IMR-90 (cell line): ENCODE measurements around the gene TMED10. TPM values are rescaled to one million over a fixed set of nuclear protein-coding genes. Genes with fewer than 3 reads are reported as not detected.

Experiments used
- ATAC-seq: fragments of 200-7000 bp; cut with Tn5 transposase; 2 replicates; pipeline ENCODE4 v1.9.1; 2020; ENCODE audit warnings: low read depth, mild to moderate bottlenecking, moderate library complexity
- BruUV-seq: library from RNA; stranded (reverse); fragments of 400-500 nt; replicated peaks from 2 replicates; lab custom pipeline; 2021; lab: Mats Ljungman, UMichigan
- CTCF ChIA-PET: fragments of 300-600 bp; formaldehyde crosslinking; extraction: SDS; loops from one replicate; lab custom pipeline; 2021; ENCODE audit warnings: antibody characterized with exemption; lab: Yijun Ruan, JAX
- POLR2A ChIA-PET: fragments of 300-600 bp; sonication (Branson Sonifier 250); formaldehyde crosslinking; loops from one replicate; lab custom pipeline; 2022; ENCODE audit warnings: antibody characterized with exemption; ENCODE audit not compliant: unreplicated experiment; lab: Charles Lee
- DNase-seq: peaks from one replicate; pipeline ENCODE4 v3.0.0; 2013
- H2AFZ ChIP-seq: replicated peaks from 2 replicates; pipeline ENCODE3; 2013; ENCODE audit warnings: low read length, mild to moderate bottlenecking; ENCODE audit not compliant: poor library complexity
- H2AK5ac ChIP-seq: 2 replicates; pipeline ENCODE4 v1.6.1; 2013; ENCODE audit warnings: low read depth, low read length, inconsistent platforms
- H2AK9ac ChIP-seq: replicated peaks from 2 replicates; pipeline ENCODE3; 2013; ENCODE audit warnings: mild to moderate bottlenecking, low read depth, low read length, moderate library complexity; ENCODE audit not compliant: poor library complexity
- H2BK120ac ChIP-seq: 2 replicates; pipeline ENCODE4 v1.6.1; 2013; ENCODE audit warnings: low read depth, low read length, inconsistent platforms
- H2BK15ac ChIP-seq: 3 replicates; pipeline ENCODE4 v1.6.1; 2013; ENCODE audit warnings: low read depth, low read length, inconsistent platforms
- H2BK20ac ChIP-seq: 2 replicates; pipeline ENCODE4 v1.6.1; 2013; ENCODE audit warnings: low read depth, mild to moderate bottlenecking, inconsistent platforms, low read length, moderate library complexity
- H2BK5ac ChIP-seq: 2 replicates; pipeline ENCODE4 v1.6.1; 2013; ENCODE audit warnings: mild to moderate bottlenecking, low read depth, low read length, inconsistent platforms; ENCODE audit not compliant: poor library complexity, severe bottlenecking
- H3K14ac ChIP-seq: replicated peaks from 2 replicates; pipeline ENCODE4 v1.6.1; 2013; ENCODE audit warnings: low read depth, low read length, inconsistent platforms
- H3K18ac ChIP-seq: 2 replicates; pipeline ENCODE4 v1.6.1; 2013; ENCODE audit warnings: low read depth, low read length, control low read depth
- H3K23ac ChIP-seq: 2 replicates; pipeline ENCODE4 v1.6.1; 2013; ENCODE audit warnings: low read depth, low read length, inconsistent platforms
- H3K27ac ChIP-seq: 2 replicates; pipeline ENCODE4 v1.5.1; 2013; ENCODE audit warnings: mild to moderate bottlenecking, control low read depth, low read length; ENCODE audit not compliant: insufficient read depth
- H3K27me3 ChIP-seq: 2 replicates; pipeline ENCODE4 v1.6.1; 2013; ENCODE audit warnings: low read length; ENCODE audit not compliant: control insufficient read depth, insufficient read depth
- H3K36me3 ChIP-seq: 2 replicates; pipeline ENCODE4 v1.6.1; 2013; ENCODE audit warnings: low read length, mixed read lengths; ENCODE audit not compliant: control insufficient read depth, insufficient read depth
- H3K4ac ChIP-seq: 2 replicates; pipeline ENCODE4 v1.6.1; 2013; ENCODE audit warnings: low read depth, low read length, inconsistent platforms
- H3K4me1 ChIP-seq: 2 replicates; pipeline ENCODE4 v1.6.1; 2013; ENCODE audit warnings: low read length, mixed read lengths; ENCODE audit not compliant: control insufficient read depth, insufficient read depth
- H3K4me2 ChIP-seq: 2 replicates; pipeline ENCODE4 v1.6.1; 2013; ENCODE audit warnings: low read depth, mild to moderate bottlenecking, control low read depth, low read length, moderate library complexity
- H3K4me3 ChIP-seq: 2 replicates; pipeline ENCODE4 v1.5.1; 2013; ENCODE audit warnings: low read depth, mild to moderate bottlenecking, control low read depth, low read length, moderate library complexity; ENCODE audit not compliant: insufficient read depth
- H3K56ac ChIP-seq: 2 replicates; pipeline ENCODE4 v1.6.1; 2013; ENCODE audit warnings: low read length, inconsistent platforms; ENCODE audit not compliant: insufficient read depth; ENCODE audit errors: extremely low read depth
- H3K79me1 ChIP-seq, 2 experiments: 2 replicates each; pipeline ENCODE4 v1.6.1; 2013; ENCODE audit warnings: low read length in 2 of 2, inconsistent platforms in 1 of 2, low read depth in 1 of 2
- H3K9ac ChIP-seq: 2 replicates; pipeline ENCODE4 v1.6.1; 2013; ENCODE audit warnings: low read depth, low read length, control low read depth
- H3K9me1 ChIP-seq: 2 replicates; pipeline ENCODE4 v1.6.1; 2013; ENCODE audit warnings: low read length, inconsistent platforms; ENCODE audit not compliant: insufficient read depth
- H3K9me3 ChIP-seq: 2 replicates; pipeline ENCODE4 v1.6.1; 2013; ENCODE audit warnings: low read length; ENCODE audit not compliant: control insufficient read depth, insufficient read depth
- H4K20me1 ChIP-seq: 2 replicates; pipeline ENCODE4 v1.6.1; 2013; ENCODE audit warnings: low read length, inconsistent platforms; ENCODE audit not compliant: insufficient read depth
- H4K5ac ChIP-seq: 2 replicates; pipeline ENCODE4 v1.6.1; 2013; ENCODE audit warnings: mild to moderate bottlenecking, low read depth, low read length, control low read depth
- H4K8ac ChIP-seq, 2 experiments: 2 replicates each; pipeline ENCODE4 v1.6.1; 2013; ENCODE audit warnings: low read depth in 2 of 2, low read length in 2 of 2, control low read depth in 1 of 2, inconsistent platforms in 1 of 2
- H4K91ac ChIP-seq: 2 replicates; pipeline ENCODE4 v1.6.1; 2013; ENCODE audit warnings: low read depth, low read length, inconsistent platforms; ENCODE audit not compliant: insufficient read depth
- BHLHE40 ChIP-seq: fragments of 150-350 bp; IDR thresholded peaks from 2 replicates; pipeline ENCODE4 v1.6.1; 2016; ENCODE audit warnings: mild to moderate bottlenecking, low read depth, low read length
- CEBPB ChIP-seq: IDR thresholded peaks from 2 replicates; pipeline ENCODE4 v1.6.1; 2012; ENCODE audit warnings: low read depth, low read length, improper control_type of control experiment
- CHD1 ChIP-seq: IDR thresholded peaks from 2 replicates; pipeline ENCODE4 v1.6.1; 2012; ENCODE audit warnings: low read depth, low read length, improper control_type of control experiment
- FOS ChIP-seq: fragments of 150-350 bp; IDR thresholded peaks from 2 replicates; pipeline ENCODE4 v1.6.1; 2016; ENCODE audit warnings: low read depth, low read length
- MAFK ChIP-seq: IDR thresholded peaks from 2 replicates; pipeline ENCODE4 v1.6.1; 2012; ENCODE audit warnings: low read depth, low read length, improper control_type of control experiment
- MAZ ChIP-seq: IDR thresholded peaks from 2 replicates; pipeline ENCODE4 v1.6.1; 2012; ENCODE audit warnings: low read depth, mild to moderate bottlenecking, low read length, improper control_type of control experiment, moderate library complexity, borderline replicate concordance
- MXI1 ChIP-seq: IDR thresholded peaks from 2 replicates; pipeline ENCODE4 v1.6.1; 2012; ENCODE audit warnings: low read depth, mild to moderate bottlenecking, low read length, moderate library complexity, borderline replicate concordance
- NFE2L2 ChIP-seq: fragments of 150-350 bp; IDR thresholded peaks from 2 replicates; pipeline ENCODE4 v1.6.1; 2016; ENCODE audit warnings: low read depth, mild to moderate bottlenecking, low read length
- POLR2A ChIP-seq: IDR thresholded peaks from 2 replicates; pipeline ENCODE4 v1.6.1; 2012; ENCODE audit warnings: mild to moderate bottlenecking, low read depth, low read length
- RAD21 ChIP-seq: IDR thresholded peaks from 2 replicates; pipeline ENCODE4 v1.6.1; 2012; ENCODE audit warnings: low read length, improper control_type of control experiment
- RCOR1 ChIP-seq: IDR thresholded peaks from 2 replicates; pipeline ENCODE4 v1.6.1; 2012; ENCODE audit warnings: mild to moderate bottlenecking, low read length, improper control_type of control experiment; ENCODE audit not compliant: insufficient replicate concordance
- RFX5 ChIP-seq: IDR thresholded peaks from 2 replicates; pipeline ENCODE4 v1.8.0; 2012; ENCODE audit warnings: low read depth, mild to moderate bottlenecking, low read length, moderate library complexity
- SMC3 ChIP-seq: fragments of 150-350 bp; IDR thresholded peaks from 2 replicates; pipeline ENCODE4 v1.6.1; 2016; ENCODE audit warnings: low read depth, mild to moderate bottlenecking, antibody characterized with exemption, low read length, moderate library complexity
- WGBS, 2 experiments: methylation state at CpG; one replicate each; pipeline versions ENCODE4 v1.1.5 to v1.1.7; 2013; ENCODE audit warnings: missing lambda C conversion rate in 2 of 2; ENCODE audit not compliant: insufficient read length in 1 of 2; ENCODE audit errors: extremely low coverage in 2 of 2; 5-methylcytosine and 5-hydroxymethylcytosine counted together
- dilution Hi-C: fragments of 300-500 bp; cut with HindIII; formaldehyde crosslinking; loops from one replicate; pipeline ENCODE4 v1.14.3; 2018; ENCODE audit warnings: low sequenced_read_pairs; ENCODE audit not compliant: unreplicated experiment
- in situ Hi-C: fragments of 300-500 bp; cut with MboI; formaldehyde crosslinking; loops from 3 replicates; pipeline ENCODE4 v1.14.3; 2019; ENCODE audit warnings: low sequenced_read_pairs, inconsistent platforms, mixed read lengths
- intact Hi-C: fragments of 100-400 bp; cut with micrococcal nuclease; formaldehyde crosslinking; loops from 2 replicates; pipeline ENCODE4 v1.10.0; 2022
- polyA plus RNA-seq, 3 experiments: library from polyadenylated mRNA; depleted of rRNA; stranded (reverse); fragments of >200 nt; gene quantifications; 2 replicates each; pipeline ENCODE4 v1.2.3, GENCODE V29; 2012; ENCODE audit warnings: low replicate concordance in 1 of 3
- total RNA-seq: library from RNA; depleted of rRNA; stranded (reverse); fragments of >200 nt; gene quantifications from 2 replicates; pipeline ENCODE4 v1.2.3, GENCODE V29; 2012
- TF ChIP-seq, protein P1 (sequence below): fragments of 150-350 bp; IDR thresholded peaks from 2 replicates; pipeline ENCODE4 v1.6.1; 2016; ENCODE audit warnings: low read depth, mild to moderate bottlenecking, low read length, moderate library complexity, borderline replicate concordance
- TF ChIP-seq, protein P2 (sequence below): fragments of 150-350 bp; IDR thresholded peaks from 2 replicates; pipeline ENCODE4 v1.6.1; 2017; ENCODE audit warnings: mild to moderate bottlenecking, antibody characterized with exemption, low read length, low read depth
- TF ChIP-seq, protein P3 (sequence below): conservative IDR thresholded peaks from 2 replicates; pipeline ENCODE4 v1.5.1; 2012; ENCODE audit warnings: mild to moderate bottlenecking, low read depth, low read length, improper control_type of control experiment

TMED10 gene
- total and polyA plus RNA-seq, 2 of the 4 experiments (the other 2 are of a cell fraction): 254 to 441 TPM

DNA sequence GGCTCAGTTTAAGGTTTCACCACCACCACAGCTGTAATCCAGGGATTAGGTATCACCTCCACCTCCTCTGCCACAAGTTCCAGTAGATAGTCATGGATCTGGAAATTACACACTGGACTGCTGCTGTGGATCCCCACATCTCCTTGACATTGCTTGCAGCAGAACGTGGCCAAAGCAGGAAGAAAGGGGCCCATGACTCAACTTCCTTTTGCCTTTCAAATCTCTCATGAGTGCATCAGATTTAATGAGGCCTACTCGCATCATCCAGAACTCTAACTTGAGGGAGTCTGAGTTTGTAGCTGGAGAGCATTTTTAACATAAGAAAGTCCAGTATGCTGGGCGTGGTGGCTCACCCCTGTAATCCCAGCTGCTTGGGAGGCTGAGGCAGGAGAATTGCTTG lies 29.2 kb upstream of the TMED10 start:
- dilution Hi-C loops (no loop called here), in situ Hi-C loops (no loop called here), intact Hi-C loops (no loop called here)
- Histone ChIP-seq H3K18ac (peak overlapping the region; percentile 48; the same call in 1 of the 2 replicates), H3K4me2 (no peak overlapping the region), H2BK20ac (0 out of 2 replicates have a peak overlapping the region, but pooled peaks have one; percentile 2), H3K4me3 (no peak overlapping the region), H3K23ac (no peak overlapping the region; the same call in 1 of the 2 replicates), H4K20me1 (no peaks in the 10 kb centered on the region), H2AFZ (peak overlapping the region; percentile 74), H3K27ac (no peak overlapping the region), H4K91ac (no peak overlapping the region), H2BK120ac (peak overlapping the region; percentile 13; the same call in 1 of the 2 replicates), H3K4ac (peak overlapping the region; percentile 14; the same call in 1 of the 2 replicates), H3K14ac (peak overlapping the region; percentile 5; the same call in 1 of the 2 replicates), H3K36me3 (no peaks in the 10 kb centered on the region), H2BK15ac (no peak overlapping the region), H3K27me3 (no peaks in the 10 kb centered on the region), H3K9me1 (no peaks in the 10 kb centered on the region), H2BK5ac (no peak overlapping the region), H2AK9ac (no peak overlapping the region), H2AK5ac (no peak overlapping the region), H3K4me1 (peaks cover 2% of the 10 kb centered on the region; the same call in 1 of the 2 replicates), H3K9ac (no peak overlapping the region), H3K9me3 (no peaks in the 10 kb centered on the region), H4K8ac (peak overlapping the region in 1 of 2 experiments; percentile 82; a peak in 2 of 4 replicates), H4K5ac (peak overlapping the region; percentile 10; the same call in 1 of the 2 replicates), H3K79me1 (no peaks in the 10 kb centered on the region), H3K56ac (no peak overlapping the region)
- POLR2A ChIA-PET: no interaction called here
- BruUV-seq: no TSS peak
- TF ChIP-seq, protein P1, sequence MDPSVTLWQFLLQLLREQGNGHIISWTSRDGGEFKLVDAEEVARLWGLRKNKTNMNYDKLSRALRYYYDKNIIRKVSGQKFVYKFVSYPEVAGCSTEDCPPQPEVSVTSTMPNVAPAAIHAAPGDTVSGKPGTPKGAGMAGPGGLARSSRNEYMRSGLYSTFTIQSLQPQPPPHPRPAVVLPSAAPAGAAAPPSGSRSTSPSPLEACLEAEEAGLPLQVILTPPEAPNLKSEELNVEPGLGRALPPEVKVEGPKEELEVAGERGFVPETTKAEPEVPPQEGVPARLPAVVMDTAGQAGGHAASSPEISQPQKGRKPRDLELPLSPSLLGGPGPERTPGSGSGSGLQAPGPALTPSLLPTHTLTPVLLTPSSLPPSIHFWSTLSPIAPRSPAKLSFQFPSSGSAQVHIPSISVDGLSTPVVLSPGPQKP: no peak
- TF ChIP-seq MXI1 (no peak), CEBPB (no peak; the same call in 1 of the 2 replicates), RAD21 (no peak), RCOR1 (no peak), FOS (no peak), NFE2L2 (no peak), BHLHE40 (no peak), MAFK (no peak), CHD1 (no peak), MAZ (no peak), POLR2A (no peak), SMC3 (no peak), RFX5 (no peak)
- TF ChIP-seq, protein P2, sequence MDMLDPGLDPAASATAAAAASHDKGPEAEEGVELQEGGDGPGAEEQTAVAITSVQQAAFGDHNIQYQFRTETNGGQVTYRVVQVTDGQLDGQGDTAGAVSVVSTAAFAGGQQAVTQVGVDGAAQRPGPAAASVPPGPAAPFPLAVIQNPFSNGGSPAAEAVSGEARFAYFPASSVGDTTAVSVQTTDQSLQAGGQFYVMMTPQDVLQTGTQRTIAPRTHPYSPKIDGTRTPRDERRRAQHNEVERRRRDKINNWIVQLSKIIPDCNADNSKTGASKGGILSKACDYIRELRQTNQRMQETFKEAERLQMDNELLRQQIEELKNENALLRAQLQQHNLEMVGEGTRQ: no peak
- TF ChIP-seq, protein P3, sequence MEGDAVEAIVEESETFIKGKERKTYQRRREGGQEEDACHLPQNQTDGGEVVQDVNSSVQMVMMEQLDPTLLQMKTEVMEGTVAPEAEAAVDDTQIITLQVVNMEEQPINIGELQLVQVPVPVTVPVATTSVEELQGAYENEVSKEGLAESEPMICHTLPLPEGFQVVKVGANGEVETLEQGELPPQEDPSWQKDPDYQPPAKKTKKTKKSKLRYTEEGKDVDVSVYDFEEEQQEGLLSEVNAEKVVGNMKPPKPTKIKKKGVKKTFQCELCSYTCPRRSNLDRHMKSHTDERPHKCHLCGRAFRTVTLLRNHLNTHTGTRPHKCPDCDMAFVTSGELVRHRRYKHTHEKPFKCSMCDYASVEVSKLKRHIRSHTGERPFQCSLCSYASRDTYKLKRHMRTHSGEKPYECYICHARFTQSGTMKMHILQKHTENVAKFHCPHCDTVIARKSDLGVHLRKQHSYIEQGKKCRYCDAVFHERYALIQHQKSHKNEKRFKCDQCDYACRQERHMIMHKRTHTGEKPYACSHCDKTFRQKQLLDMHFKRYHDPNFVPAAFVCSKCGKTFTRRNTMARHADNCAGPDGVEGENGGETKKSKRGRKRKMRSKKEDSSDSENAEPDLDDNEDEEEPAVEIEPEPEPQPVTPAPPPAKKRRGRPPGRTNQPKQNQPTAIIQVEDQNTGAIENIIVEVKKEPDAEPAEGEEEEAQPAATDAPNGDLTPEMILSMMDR: no peak
- no CpG with 5 or more reads among the region's 3 CpGs for WGBS, 2 experiments
- ATAC-seq (no peak; the same call in 1 of the 2 replicates), DNase-seq (peak; percentile 77)
- CTCF ChIA-PET: no interaction called here
